Measurements from ENCODE around the gene WFDC10B. TPM values are rescaled to one million over a fixed set of nuclear protein-coding genes. Genes with fewer than 3 reads are reported as not detected.

Gene WFDC10B
- not detected for total RNA-seq

DNA sequence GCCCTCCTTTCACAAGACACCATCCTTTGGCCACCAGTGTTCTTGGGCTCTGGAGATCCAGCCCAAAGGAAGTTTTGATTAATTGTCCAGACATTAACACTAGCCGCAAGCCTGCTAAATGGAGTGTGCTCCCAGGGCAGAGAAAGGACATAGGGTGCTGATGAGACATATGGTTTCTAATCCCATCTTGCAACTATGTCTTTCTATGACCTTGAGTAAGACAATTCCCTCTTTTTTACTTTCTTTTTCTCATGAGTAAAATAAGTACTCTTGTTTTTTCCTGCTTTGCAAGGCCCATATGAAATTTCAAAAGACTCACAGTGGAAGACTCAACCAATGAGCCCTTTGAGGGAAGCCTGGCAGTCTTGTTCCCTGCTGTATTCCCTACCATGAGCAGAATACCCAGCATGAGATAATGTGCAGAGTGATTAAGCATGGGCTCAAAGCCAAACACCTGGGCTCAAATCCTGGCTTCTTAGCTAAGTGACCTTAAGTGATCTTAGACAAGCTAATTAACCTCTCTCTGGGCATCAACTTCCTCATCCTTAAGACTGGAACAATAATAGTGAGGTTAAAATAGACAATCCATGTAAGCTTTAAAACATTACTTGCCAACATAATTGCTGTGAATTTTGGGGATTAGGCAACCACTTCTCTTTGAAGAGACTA lies at the start of gene WFDC10B:
TSS of gene WFDC10B (minus strand) at position 51 of the 669 bp plus-strand sequence. CDS start 19,027 bp downstream, outside the sequence.

GRCh38 chr20:45722047-45722446 lies 17.2 kb upstream of the WFDC10B start, which contains the start of gene SPINT4:
TSS of gene SPINT4 (plus strand) at chr20:45722347. CDS start at chr20:45722368, 21 bp downstream.

DNA sequence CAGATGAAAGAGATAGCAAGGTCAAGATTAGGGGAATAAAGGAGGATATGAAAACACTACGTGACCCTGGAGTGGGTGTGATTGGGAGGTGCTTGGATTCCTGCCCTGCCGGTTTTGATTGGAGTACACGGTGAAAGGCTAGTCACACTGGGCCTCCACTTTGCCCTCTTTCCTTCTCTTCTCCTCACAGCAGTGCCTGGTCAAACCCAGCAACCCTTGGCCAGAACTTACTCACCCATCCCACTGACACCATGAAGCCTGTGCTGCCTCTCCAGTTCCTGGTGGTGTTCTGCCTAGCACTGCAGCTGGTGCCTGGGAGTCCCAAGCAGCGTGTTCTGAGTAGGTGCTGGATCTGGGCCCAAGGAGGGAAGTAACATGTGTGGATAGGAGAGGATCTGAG lies 2.9 kb downstream of the WFDC10B start, which contains the start of gene WFDC13:
TSS of gene WFDC13 (plus strand) at position 166 of the 400 bp plus-strand sequence. CDS start at position 252, 86 bp downstream.

DNA sequence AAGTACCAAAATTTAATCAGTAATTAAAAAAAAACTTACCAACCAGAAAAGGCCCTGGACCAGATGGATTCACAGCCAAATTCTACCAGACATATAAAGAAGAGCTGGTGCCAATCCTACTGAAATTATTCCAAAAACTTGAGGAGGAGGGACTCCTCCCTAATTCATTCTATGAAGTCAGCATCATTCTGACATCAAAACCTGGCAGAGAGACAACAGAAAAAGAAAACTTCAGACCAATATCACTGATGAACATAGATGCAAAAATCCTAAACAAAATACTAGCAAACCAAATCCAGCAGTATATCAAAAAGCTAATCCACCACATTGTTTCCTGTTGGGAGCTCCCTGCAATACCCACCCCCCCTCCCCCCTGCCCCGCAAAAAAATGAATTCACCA lies 34.7 kb downstream of the WFDC10B start, which contains the start of gene WFDC11:
TSS of gene WFDC11 (minus strand) at position 101 of the 400 bp plus-strand sequence. CDS start 19,639 bp downstream, outside the sequence.

Small RNAs within 50 kb of the gene (small RNA-seq; reads per million reads assigned to genes)
- 0.10 reads per million for gene MIR3617
- not detected for gene SPINT5P

Other genes with a start within 250 kb of the WFDC10B start
- 9.0 TPM for gene WFDC2, start 235.3 kb downstream of the WFDC10B start, total RNA-seq
- gene SPINT3, start 189.4 kb downstream of the WFDC10B start, total RNA-seq: not detected
- not detected for gene WFDC6, start 165.5 kb downstream of the WFDC10B start, total RNA-seq
- gene EPPIN, start 157.6 kb downstream of the WFDC10B start, total RNA-seq: not detected
- not detected for gene WFDC8, start 125.7 kb downstream of the WFDC10B start, total RNA-seq
- gene WFDC10A, start 75.3 kb downstream of the WFDC10B start, total RNA-seq: not detected
- gene WFDC9, start 73.7 kb downstream of the WFDC10B start, total RNA-seq: not detected
- not detected for gene WFDC11, start 34.8 kb downstream of the WFDC10B start, total RNA-seq
- gene WFDC13, start 3.0 kb downstream of the WFDC10B start, total RNA-seq: not detected
- gene SPINT4, start 17.3 kb upstream of the WFDC10B start, total RNA-seq: not detected
- gene WFDC3, start 86.9 kb upstream of the WFDC10B start, total RNA-seq: 0.69 TPM
- gene DNTTIP1, start 86.9 kb upstream of the WFDC10B start, total RNA-seq: 12.5 TPM
- gene UBE2C, start 107.6 kb upstream of the WFDC10B start, total RNA-seq: 7.6 TPM
- not detected for gene TNNC2, start 122.3 kb upstream of the WFDC10B start, total RNA-seq
- 21.0 TPM for gene SNX21, start 128.8 kb upstream of the WFDC10B start, total RNA-seq
- gene ACOT8, start 152.4 kb upstream of the WFDC10B start, total RNA-seq: 40.4 TPM
- gene ZSWIM3, start 152.6 kb upstream of the WFDC10B start, total RNA-seq: 13.8 TPM
- 6.7 TPM for gene ZSWIM1, start 176.2 kb upstream of the WFDC10B start, total RNA-seq
- gene SPATA25, start 182.6 kb upstream of the WFDC10B start, total RNA-seq: 1.6 TPM
- 4.6 TPM for gene NEURL2, start 186.2 kb upstream of the WFDC10B start, total RNA-seq
- gene CTSA, start 186.3 kb upstream of the WFDC10B start, total RNA-seq: 28.4 TPM
- gene PLTP, start 207.1 kb upstream of the WFDC10B start, total RNA-seq: 49.8 TPM
- 12.5 TPM for gene PCIF1, start 229.7 kb upstream of the WFDC10B start, total RNA-seq

All from diencephalon (tissue), 1 donor.